ENCODE data around the gene HPCAL1. TPM values are rescaled to one million over a fixed set of nuclear protein-coding genes. Genes with fewer than 3 reads are reported as not detected.

HPCAL1 gene
- total and polyA plus RNA-seq, 2 of the 4 experiments (the other 2 are of a cell fraction): 8.2 to 33.7 TPM

DNA sequence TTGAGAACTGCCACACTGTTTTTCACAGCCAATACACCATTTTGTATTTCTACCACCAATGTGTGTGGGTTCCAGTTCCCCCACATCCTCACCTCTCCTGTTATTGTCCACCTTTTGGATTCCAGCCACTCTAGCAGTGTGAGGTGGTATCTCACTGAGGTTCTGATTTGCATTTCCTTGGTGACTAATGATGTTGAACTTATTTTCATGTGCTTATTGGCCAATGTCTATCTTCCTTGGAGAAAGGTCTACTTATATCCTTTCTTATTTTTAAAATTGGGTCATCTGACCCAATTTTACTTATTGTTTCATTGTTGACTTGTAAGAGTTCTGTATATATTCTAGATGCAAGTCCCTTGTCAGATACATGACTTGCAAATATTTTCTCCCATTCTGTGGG, 9.1 kb upstream of the HPCAL1 start:
- intact Hi-C loops (cut with micrococcal nuclease) (no loop called here), in situ Hi-C loops (cut with MboI; ENCODE audit: low sequenced_read_pairs) (no loop called here), dilution Hi-C loops (cut with HindIII; ENCODE audit: low sequenced_read_pairs, unreplicated experiment) (no loop called here)
- POLR2A ChIA-PET (ENCODE audit: unreplicated experiment): no interaction called here
- Histone ChIP-seq H3K27me3 (ENCODE audit: control insufficient read depth, insufficient read depth, low read length) (no peaks in the 10 kb centered on the region), H3K14ac (replicated peaks; ENCODE audit: low read depth, low read length) (no peak overlapping the region), H3K4ac (ENCODE audit: low read depth, low read length) (no peak overlapping the region), H2BK120ac (ENCODE audit: low read depth, low read length) (no peak overlapping the region), H4K20me1 (ENCODE audit: insufficient read depth, low read length) (no peaks in the 10 kb centered on the region), H2AK9ac (replicated peaks; ENCODE audit: low read depth, low read length, poor library complexity) (no peak overlapping the region), H4K8ac (ENCODE audit: low read depth in 2 of 2, low read length in 2 of 2) (no peak overlapping the region), H3K36me3 (ENCODE audit: control insufficient read depth, insufficient read depth, low read length) (no peaks in the 10 kb centered on the region), H3K79me1 (ENCODE audit: low read depth in 1 of 2, low read length in 2 of 2) (no peaks in the 10 kb centered on the region), H3K4me2 (ENCODE audit: low read depth, low read length) (no peak overlapping the region), H3K18ac (ENCODE audit: low read depth, low read length) (no peak overlapping the region), H3K4me3 (ENCODE audit: insufficient read depth, low read depth, low read length) (no peak overlapping the region), H2AK5ac (ENCODE audit: low read depth, low read length) (no peak overlapping the region), H3K4me1 (ENCODE audit: control insufficient read depth, insufficient read depth, low read length) (peaks cover 3% of the 10 kb centered on the region; the same call in 1 of the 2 replicates), H3K9me1 (ENCODE audit: insufficient read depth, low read length) (peaks cover 10% of the 10 kb centered on the region; the same call in 1 of the 2 replicates), H2AFZ (replicated peaks; ENCODE audit: low read length, poor library complexity) (no peak overlapping the region), H2BK5ac (ENCODE audit: low read depth, low read length, poor library complexity, severe bottlenecking) (no peak overlapping the region), H3K23ac (ENCODE audit: low read depth, low read length) (no peak overlapping the region), H3K9me3 (ENCODE audit: control insufficient read depth, insufficient read depth, low read length) (peaks cover 2% of the 10 kb centered on the region; the same call in 1 of the 2 replicates), H3K9ac (ENCODE audit: low read depth, low read length) (no peak overlapping the region), H4K5ac (ENCODE audit: low read depth, low read length) (no peak overlapping the region), H4K91ac (ENCODE audit: insufficient read depth, low read depth, low read length) (no peak overlapping the region), H2BK15ac (ENCODE audit: low read depth, low read length) (no peak overlapping the region), H2BK20ac (ENCODE audit: low read depth, low read length) (no peak overlapping the region), H3K56ac (ENCODE audit: extremely low read depth, insufficient read depth, low read length) (no peak overlapping the region), H3K27ac (ENCODE audit: insufficient read depth, low read length) (no peak overlapping the region)
- no peak for DNase-seq
- no TSS peak for BruUV-seq (replicated peaks)
- CTCF ChIA-PET: no interaction called here
- TF ChIP-seq MAZ (IDR thresholded peaks at IDR 0.05; ENCODE audit: borderline replicate concordance, low read depth, low read length): no peak
- TF ChIP-seq, protein P1, sequence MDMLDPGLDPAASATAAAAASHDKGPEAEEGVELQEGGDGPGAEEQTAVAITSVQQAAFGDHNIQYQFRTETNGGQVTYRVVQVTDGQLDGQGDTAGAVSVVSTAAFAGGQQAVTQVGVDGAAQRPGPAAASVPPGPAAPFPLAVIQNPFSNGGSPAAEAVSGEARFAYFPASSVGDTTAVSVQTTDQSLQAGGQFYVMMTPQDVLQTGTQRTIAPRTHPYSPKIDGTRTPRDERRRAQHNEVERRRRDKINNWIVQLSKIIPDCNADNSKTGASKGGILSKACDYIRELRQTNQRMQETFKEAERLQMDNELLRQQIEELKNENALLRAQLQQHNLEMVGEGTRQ (IDR thresholded peaks at IDR 0.05; ENCODE audit: low read depth, low read length): no peak
- TF ChIP-seq CEBPB (IDR thresholded peaks at IDR 0.05; ENCODE audit: low read depth, low read length): no peak
- TF ChIP-seq BHLHE40 (IDR thresholded peaks at IDR 0.05; ENCODE audit: low read depth, low read length): no peak
- no peak for TF ChIP-seq NFE2L2 (IDR thresholded peaks at IDR 0.05; ENCODE audit: low read depth, low read length)
- TF ChIP-seq SMC3 (IDR thresholded peaks at IDR 0.05; ENCODE audit: low read depth, low read length): no peak
- TF ChIP-seq RFX5 (IDR thresholded peaks at IDR 0.05; ENCODE audit: low read depth, low read length): no peak; the same call in 1 of the 2 replicates
- ATAC-seq (ENCODE audit: low read depth): no peak
